Amniotic epithelial cell (primary cell): Measurements from ENCODE around the gene OGN.
A peak's percentile ranks its signal among the peaks of the same experiment; 100 is the strongest.

ENCODE experiments used
- DNase-seq: peaks from one replicate; pipeline ENCODE4 v3.0.0-alpha.2; 2010; ENCODE audit warnings: low read depth

OGN gene

GRCh38 chr9:92405818-92406217 lies 1.4 kb upstream of the OGN start:
- DNase-seq, result peak; percentile 76

GRCh38 chr9:92402826-92403745 lies 1.3 kb downstream of the OGN start:
- no peak for DNase-seq

GRCh38 chr9:92402360-92402759 lies 2.0 kb downstream of the OGN start:
- no peak for DNase-seq

- DNase-seq, result no peak
Observed at GRCh38 chr9:92397853-92398252, 6.5 kb downstream of the OGN start.

- DNase-seq, result no peak
Observed at GRCh38 chr9:92395617-92396016, 8.8 kb downstream of the OGN start.

- DNase-seq, result no peak
Observed at GRCh38 chr9:92393686-92394085, 10.7 kb downstream of the OGN start.

GRCh38 chr9:92392690-92393089 lies 11.7 kb downstream of the OGN start:
- no peak for DNase-seq

- DNase-seq, result peak; percentile 54
Observed at GRCh38 chr9:92385953-92386352, 18.4 kb downstream of the OGN start.

GRCh38 chr9:92385477-92385876 lies 18.9 kb downstream of the OGN start:
- no peak for DNase-seq

- no peak for DNase-seq
Observed at GRCh38 chr9:92385001-92385400, 19.4 kb downstream of the OGN start.

GRCh38 chr9:92384375-92384774 lies 20.0 kb downstream of the OGN start:
- DNase-seq, result peak; percentile 51

GRCh38 chr9:92381775-92382174 lies 22.6 kb downstream of the OGN start:
- no peak for DNase-seq

GRCh38 chr9:92380603-92381002 lies 23.8 kb downstream of the OGN start:
- no peak for DNase-seq

- DNase-seq, result no peak
Observed at GRCh38 chr9:92378865-92379560, 25.4 kb downstream of the OGN start.

- DNase-seq, result no peak
Observed at GRCh38 chr9:92377876-92378275, 26.5 kb downstream of the OGN start.

GRCh38 chr9:92373167-92373566 lies 31.2 kb downstream of the OGN start:
- no peak for DNase-seq

GRCh38 chr9:92369075-92369474 lies 35.3 kb downstream of the OGN start:
- no peak for DNase-seq

GRCh38 chr9:92360083-92360482 lies 44.3 kb downstream of the OGN start:
- DNase-seq, result no peak

GRCh38 chr9:92359394-92359995 lies 44.9 kb downstream of the OGN start:
- peak; percentile 63 for DNase-seq

- no peak for DNase-seq
Observed at GRCh38 chr9:92353051-92353450, 51.3 kb downstream of the OGN start.

- no peak for DNase-seq
Observed at GRCh38 chr9:92350740-92351133, 53.6 kb downstream of the OGN start.

- peak; percentile 37 for DNase-seq
Observed at GRCh38 chr9:92349771-92350739, 54.3 kb downstream of the OGN start.
